Measurements from ENCODE around the gene PHC2.

DNA sequence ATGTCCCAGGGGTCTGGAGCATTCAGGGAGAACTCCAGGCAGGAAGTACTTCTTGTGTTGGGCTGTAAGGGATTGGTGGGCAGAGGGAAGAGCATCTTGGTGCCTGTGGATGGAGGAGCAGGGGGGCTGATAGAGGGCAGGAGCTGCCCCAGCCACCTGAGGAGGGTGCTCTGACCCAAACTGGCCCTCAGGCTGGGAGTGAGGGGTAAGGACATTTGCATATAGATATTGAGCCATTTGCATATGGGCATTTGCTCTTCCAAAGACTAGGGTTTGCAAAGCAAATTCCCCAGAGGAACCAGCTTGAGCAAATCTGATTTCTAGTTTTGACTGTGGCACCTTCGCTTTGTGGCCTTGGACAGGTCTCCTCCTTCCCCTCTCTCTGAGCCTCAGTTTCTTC, 156.4 kb downstream of the PHC2 start:
- TF ChIP-seq, protein P1, sequence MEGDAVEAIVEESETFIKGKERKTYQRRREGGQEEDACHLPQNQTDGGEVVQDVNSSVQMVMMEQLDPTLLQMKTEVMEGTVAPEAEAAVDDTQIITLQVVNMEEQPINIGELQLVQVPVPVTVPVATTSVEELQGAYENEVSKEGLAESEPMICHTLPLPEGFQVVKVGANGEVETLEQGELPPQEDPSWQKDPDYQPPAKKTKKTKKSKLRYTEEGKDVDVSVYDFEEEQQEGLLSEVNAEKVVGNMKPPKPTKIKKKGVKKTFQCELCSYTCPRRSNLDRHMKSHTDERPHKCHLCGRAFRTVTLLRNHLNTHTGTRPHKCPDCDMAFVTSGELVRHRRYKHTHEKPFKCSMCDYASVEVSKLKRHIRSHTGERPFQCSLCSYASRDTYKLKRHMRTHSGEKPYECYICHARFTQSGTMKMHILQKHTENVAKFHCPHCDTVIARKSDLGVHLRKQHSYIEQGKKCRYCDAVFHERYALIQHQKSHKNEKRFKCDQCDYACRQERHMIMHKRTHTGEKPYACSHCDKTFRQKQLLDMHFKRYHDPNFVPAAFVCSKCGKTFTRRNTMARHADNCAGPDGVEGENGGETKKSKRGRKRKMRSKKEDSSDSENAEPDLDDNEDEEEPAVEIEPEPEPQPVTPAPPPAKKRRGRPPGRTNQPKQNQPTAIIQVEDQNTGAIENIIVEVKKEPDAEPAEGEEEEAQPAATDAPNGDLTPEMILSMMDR (IDR thresholded peaks at IDR 0.05), result no peak
- no peak for TF ChIP-seq EZH2 (IDR thresholded peaks at IDR 0.05)
